GM21529 (cell line): Measurements from ENCODE around the gene DENND4C.
"Not testable (repeated sequence)": the region's sequence is repeated elsewhere in the genome, so short reads cannot be mapped to it uniquely, and the experiment has no call there.

Experiments
- ATAC-seq: cut with Tn5 transposase; IDR thresholded peaks from one replicate; pipeline ENCODE4 v1.9.1; 2021; ENCODE audit not compliant: unreplicated experiment

DENND4C gene

GRCh38 chr9:19408693-19409400 is 178.4 kb downstream of the DENND4C start, which contains the start of gene ACER2:
TSS of gene ACER2 (plus strand) at chr9:19409009. CDS start at chr9:19409085, 76 bp downstream.
- ATAC-seq, result peak; percentile 92

GRCh38 chr9:19409401-19410194 is 179.1 kb downstream of the DENND4C start:
- peak; percentile 20 for ATAC-seq

GRCh38 chr9:19410195-19410503 is 179.7 kb downstream of the DENND4C start:
- no peak for ATAC-seq

GRCh38 chr9:19410594-19410993 is 180.1 kb downstream of the DENND4C start:
- no peak for ATAC-seq

DNA sequence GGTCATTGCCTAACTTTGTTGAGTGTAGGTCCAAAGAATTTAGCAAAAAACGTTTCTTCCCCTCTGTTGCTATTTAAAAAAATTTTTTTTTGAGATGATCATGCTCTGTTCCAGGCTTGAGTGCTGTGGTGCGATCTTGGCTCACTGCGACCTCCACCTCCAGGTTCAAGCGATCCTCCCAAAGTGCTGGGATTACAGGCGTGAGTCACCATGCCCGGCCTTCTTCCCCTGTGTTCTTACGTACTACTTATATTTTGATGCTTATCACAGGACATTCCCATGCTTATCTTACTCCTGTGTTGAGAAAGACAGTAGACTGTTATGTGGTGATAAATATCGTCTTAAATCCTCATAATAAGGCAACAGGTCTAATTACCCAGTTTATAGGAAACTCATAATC is 180.8 kb downstream of the DENND4C start:
- no peak for ATAC-seq

DNA sequence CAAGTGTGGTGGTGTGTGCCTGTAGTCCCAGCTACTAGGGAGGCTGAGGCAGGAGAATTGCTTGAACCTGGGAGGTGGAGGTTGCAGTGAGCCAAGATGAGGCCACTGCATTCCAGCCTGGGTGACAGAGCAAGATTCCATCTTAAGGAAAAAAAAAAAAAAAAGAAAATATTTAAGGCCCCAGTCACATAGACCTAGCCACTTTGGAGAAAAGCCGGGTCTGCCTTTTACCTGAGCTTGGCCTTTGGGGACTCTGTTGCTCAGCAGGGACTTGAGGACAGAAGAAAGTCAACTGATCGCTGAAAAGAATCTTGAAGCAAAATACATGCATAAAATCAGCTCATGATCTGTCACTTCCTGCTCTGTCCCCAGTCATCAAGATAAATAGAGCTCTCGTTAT is 183.0 kb downstream of the DENND4C start:
- ATAC-seq, result not testable (repeated sequence)

- no peak for ATAC-seq
Measured at GRCh38 chr9:19416143-19416542, 185.7 kb downstream of the DENND4C start.

GRCh38 chr9:19420877-19421276 is 190.4 kb downstream of the DENND4C start:
- ATAC-seq, result no peak
